ENCODE data around the gene MCCC1.

- TF ChIP-seq POLR2A (IDR thresholded peaks at IDR 0.05; ENCODE audit: low read length) (no peak), GATA1 (IDR thresholded peaks at IDR 0.05; ENCODE audit: low read depth, low read length) (no peak)
Measured at GRCh38 chr3:183123891-183124290, 24.6 kb upstream of the MCCC1 start.
